Activated naive CD4-positive, alpha-beta T cell treated with anti-CD3 and anti-CD28 coated beads, Interleukin-2, amount 50 U/mL, for 16 hours (primary cell): Measurements from ENCODE around the gene ZNF500.

Experiments used
- DNase-seq: peaks from one replicate; pipeline ENCODE4 v3.0.0-alpha.2; 2020

The ZNF500 gene

DNA sequence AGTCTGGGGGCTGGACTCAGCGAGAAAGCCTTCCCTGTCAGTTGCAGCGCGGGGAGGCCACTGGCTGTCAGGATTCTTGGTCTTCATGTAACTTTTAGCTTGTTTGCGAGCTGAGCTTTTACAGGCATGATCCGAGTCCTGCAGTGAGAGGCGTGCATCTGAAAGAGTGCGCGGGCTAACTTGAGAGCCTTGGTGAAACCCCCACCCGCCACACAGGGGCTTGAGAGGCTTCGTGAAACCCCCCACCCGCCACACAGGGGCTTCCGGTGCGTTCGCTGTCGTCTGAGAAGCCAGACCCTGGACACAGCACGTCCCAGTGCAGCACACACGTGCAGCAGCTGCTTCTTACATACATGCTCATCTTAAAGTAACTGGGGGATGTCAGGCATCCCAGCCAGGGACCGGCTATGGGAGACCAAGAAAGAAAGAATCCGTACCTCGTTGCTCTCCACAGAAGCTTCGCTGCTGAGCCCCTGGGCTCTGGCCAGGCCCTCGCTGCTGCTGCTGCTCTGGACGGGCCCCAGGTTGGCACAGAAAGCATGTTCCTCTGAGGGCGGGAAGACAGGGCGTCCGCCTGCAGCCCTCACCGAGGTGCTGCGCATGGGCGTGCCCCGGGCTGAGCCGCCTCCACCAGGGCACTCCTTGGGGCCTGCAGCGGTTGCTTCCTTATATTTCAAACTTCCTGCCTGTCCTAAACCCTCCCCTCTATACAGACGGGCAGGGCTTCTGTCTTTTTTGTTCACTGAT, 65.8 kb downstream of the ZNF500 start:
- DNase-seq: no peak

DNA sequence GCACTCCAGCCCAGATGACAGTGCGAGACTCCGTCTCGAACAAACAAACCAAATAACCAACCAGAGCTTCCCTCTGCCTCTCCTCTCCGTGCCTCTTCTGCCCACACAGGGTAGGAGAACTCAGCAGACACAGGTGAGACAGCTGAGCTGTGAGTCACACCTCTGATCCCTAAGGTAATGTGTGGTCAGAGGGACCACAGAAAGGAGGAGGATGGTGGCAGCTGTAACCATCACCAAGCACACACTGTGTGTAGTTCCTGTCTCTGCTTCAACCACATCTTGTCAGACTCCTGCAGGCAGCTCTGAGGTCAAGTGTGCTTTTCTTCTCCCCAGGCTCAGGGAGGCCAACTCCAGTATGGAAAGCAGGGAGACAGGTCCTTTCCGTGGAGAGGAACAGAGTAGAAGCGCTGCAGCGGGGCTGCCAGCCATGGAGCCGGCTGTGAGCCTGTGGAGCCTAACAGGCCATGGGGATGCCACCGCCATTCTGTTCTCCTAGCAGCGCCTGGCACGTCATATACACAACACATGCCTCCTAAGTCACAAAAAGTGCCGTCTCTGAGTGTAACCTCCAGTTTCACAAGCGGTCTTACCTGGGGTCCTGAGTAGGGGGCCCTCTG, 66.5 kb downstream of the ZNF500 start:
- no peak for DNase-seq

DNA sequence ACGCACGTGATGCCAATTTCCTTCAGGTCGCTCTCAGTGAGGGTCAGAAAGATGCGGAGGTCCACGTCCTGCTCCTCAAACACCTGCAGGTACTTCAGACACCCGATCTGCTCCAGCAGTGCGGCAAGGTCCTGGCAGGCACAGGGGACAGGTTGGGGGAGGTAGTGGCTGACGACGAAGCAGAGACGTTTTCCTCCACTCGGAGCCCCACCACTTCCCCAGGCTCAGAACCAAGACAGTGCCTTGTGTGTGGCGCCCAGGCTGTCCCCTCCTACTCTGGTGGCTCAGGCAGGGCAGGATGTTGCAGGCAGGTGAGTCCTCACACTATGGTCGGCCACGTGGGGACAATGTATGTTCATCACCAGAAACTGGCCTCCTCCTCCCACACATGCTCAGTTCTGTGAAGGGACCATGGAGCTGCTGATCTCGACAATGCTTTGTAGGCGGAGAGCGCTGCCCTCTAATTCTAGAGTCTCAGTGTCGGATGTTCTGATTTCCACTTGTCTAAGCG, 67.9 kb downstream of the ZNF500 start:
- no peak for DNase-seq

DNA sequence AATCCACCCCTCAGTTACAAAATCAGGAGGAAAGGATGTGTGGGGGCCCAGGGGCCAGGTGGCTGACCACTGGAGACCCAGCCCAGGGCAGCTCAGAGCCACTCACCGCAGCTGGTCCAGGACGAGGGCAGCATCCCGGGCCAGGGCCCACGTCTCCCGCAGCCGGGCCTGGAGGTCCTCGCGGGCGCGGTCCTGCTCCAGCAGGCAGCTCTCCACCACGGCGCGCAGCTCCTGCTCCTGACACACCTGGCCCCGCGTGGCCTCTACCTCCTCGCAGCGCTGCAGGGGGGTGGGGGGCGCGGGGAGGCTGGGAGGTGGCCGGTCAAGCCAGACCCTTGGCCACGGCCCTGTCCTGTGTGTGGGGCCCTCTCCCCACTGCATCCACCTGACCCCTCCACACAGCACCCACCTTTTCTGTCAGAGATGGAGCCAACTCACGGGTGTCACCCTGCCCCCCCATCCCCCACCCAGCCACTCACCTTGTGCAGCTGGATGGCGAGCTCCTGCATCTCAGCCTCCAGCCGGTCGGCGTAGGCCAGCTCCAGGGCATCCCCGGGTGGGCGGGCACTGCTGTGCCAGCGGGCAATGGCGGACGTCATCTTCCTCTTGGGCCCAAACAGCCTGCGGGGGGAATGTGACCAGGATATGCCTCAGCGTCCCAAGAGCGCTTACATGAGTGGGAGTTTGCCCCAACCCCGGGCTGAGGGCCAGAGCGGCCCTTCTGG, 68.5 kb downstream of the ZNF500 start:
- no peak for DNase-seq
